ENCODE measurements around the gene SRRM1. TPM values are rescaled to one million over a fixed set of nuclear protein-coding genes. Genes with fewer than 3 reads are reported as not detected.
"Not testable (repeated sequence)": the region's sequence is repeated elsewhere in the genome, so short reads cannot be mapped to it uniquely, and the experiment has no call there.

SRRM1 gene
- polyA plus RNA-seq, 10 donors: 64.4 to 128 (median 92.3) TPM

GRCh38 chr1:24692351-24692980, 49.4 kb downstream of the SRRM1 start:
- no peak for DNase-seq

- no peak for DNase-seq
Measured at GRCh38 chr1:24693827-24694379, 50.8 kb downstream of the SRRM1 start.

GRCh38 chr1:24694380-24694843, 51.3 kb downstream of the SRRM1 start:
- peak in 2 of 3 donors; percentile 40 to 57 for DNase-seq

DNA sequence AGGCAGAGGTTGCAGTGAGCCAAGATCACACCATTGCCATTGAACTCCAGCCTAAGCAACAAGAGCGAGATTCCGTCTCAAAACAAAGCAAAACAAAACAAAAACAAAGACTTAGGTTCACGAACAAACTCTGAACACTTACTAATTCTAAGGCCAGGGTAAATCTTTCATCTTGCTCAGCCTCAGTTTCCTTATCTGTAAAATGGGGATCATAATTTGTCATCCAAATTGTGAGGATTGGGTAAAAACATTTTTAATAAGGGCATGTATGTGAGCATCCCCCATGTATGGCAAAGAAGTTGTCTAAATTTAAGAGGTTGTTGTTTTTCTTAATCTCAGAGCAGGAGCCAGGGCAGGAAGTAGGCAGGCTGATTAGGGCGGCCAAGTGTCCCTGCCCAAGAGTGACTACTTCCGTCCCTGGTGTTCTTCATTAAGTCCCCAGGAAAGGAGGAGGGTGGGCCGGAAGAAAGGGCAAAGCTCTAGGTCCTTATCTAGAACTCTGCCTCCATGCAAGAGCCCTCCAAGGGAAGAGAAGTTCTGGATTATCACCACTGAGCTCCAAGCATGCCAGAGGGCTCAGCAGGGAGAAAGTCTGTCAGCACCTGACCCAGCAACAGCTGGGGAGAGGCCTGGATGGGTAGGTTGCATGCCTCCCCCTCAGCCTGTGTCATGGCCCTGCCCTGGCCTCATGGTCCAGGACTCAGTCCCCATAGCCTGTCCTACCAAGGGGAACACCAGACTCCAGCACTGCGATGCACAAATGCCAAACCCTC, 52.3 kb downstream of the SRRM1 start:
- no peak for DNase-seq

- DNase-seq: no peak
Measured at GRCh38 chr1:24696041-24696755, 53.1 kb downstream of the SRRM1 start.

DNA sequence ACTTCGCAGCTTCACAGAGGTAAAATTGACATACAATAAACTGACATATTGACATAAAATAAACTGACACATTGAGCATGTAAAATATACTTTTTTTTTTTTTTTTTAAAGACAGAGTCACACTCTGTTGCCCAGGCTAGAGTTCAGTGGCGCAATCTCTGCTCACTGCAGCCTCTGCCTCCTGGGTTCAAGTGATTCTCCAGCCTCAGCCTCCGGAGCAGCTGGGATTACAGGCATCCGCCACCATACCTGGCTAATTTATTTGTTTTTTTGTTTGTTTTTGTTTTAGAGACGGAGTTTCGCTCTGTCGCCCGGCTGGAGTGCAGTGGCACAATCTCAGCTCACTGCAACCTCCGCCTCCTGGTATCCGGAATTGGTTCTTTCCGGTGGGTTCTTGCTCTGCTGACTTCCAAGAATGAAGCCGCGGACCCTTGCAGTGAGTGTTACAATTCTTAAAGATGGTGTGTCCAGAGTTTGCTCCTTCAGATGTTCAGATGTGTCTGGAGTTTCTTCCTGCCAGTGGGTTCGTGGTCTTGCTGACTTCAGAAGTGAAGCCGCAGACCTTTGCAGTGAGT, 53.7 kb downstream of the SRRM1 start:
- no peak for DNase-seq

- DNase-seq: not testable (repeated sequence)
Measured at GRCh38 chr1:24697453-24698001, 54.4 kb downstream of the SRRM1 start.

DNA sequence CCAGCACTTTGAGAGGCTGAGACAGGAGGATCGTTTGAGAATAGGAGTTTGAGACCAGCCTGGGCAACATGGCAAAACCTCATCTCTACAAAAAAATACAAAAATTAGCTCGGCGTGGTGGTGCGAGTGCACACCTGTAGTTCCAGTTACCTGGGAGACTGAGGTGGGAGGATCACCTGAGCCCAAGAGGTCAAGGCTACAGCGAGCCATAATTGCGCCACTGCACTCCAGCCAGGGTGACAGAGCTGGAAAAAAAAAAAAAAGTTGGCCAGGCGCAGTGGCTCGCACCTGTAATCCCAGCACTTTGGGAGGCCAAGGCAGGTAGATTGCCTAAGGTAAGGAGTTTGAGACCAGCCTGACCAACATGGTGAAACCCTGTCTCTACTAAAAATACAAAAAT, 55.2 kb downstream of the SRRM1 start:
- not testable (repeated sequence) for DNase-seq

- no peak for DNase-seq
Measured at GRCh38 chr1:24699628-24700027, 56.5 kb downstream of the SRRM1 start.

DNA sequence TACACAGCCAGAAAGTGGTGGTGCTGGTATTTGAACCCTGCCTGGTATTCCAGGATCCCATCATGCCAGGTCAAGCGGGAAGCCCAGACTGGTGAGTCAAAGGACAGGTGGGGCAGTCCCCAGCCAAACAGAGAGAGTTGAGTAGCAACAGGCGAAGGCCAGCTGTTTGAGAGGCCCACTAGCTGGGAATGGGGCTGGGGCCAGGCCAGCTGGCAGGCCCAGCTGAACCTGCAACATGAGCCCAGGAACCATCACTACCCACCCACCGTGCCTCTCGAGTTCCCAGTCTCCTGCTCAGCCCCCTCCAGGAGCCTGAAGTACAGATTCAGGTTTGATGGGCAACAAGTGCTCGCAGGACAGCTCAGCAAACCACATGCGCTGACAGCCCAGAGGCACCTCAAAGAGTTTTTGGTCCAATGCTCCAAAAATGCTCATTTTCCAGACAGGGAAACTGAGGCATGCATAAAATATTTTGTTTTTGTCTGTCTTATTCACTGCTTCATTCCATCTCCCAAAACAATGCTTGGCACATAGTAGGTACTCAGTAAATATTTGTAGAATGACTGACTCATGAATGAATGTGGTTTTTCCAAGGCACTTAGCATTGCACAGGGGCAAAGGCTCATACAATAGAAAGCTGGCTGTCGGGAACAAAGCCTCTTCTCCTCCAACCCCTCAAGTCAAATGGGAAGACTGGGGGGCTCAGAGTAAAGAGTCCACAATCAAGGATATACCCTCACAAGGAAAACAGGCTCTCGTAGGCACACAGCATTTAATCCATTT, 59.6 kb downstream of the SRRM1 start:
- peak; percentile 75 to 79 (median 77) for DNase-seq

GRCh38 chr1:24704411-24705259, 61.5 kb downstream of the SRRM1 start:
- peak in 2 of 3 donors; percentile 43 to 59 for DNase-seq

DNA sequence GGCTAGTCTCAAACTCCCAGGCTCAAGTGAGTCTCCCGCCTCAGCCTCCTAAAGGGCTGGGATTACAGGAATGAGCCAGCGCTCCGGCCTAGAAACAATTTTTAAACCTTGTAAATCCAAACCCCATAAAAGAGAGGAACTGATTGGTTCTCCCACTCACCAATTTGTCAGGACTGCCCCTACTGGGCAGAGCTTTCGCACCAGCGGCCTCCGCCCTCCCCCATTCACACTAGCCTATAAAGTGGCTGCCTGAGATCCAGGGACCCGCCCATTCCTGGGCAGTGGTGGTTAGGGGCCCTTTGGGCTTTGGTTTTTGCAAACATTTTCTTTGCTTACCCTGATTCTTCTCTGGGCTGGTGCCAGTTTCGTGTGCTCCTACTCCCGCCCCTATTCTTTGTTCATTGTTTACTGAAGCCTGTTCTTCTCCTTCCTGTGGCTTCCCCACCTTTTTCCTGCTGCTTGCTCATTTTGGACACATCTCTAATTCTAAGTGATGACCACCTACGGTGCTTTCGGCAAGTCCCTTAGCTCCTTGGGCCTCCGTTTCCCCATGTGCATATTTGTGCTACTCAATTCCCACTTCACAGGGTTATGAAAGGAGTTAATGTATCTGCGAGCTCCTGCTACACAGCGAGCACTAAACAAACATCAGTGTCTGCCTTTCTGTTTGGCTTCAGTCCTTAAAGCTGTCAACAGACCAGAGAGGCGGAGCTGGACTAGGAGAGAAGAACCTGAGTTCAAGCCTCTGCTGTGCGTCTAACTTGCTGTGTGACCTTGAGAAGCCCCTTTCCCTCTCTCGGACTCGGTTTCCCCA, 62.4 kb downstream of the SRRM1 start:
- DNase-seq: peak; percentile 62 to 93 (median 75)

DNA sequence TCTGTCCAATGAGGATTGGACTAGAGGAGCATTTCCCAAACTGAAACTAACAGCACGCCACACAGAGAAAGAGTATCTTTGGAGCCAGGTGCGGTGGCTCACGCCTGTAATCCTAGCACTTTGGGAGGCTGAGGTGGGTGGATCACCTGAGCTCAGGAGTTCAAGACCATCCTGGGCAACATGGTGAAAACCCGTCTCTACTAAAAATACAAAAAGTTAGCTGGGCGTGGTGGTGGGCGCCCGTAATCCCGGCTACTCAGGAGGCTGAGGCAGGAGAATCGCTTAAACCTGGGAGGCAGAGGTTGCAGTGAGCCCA, 62.9 kb downstream of the SRRM1 start:
- DNase-seq: not testable (repeated sequence)

DNA sequence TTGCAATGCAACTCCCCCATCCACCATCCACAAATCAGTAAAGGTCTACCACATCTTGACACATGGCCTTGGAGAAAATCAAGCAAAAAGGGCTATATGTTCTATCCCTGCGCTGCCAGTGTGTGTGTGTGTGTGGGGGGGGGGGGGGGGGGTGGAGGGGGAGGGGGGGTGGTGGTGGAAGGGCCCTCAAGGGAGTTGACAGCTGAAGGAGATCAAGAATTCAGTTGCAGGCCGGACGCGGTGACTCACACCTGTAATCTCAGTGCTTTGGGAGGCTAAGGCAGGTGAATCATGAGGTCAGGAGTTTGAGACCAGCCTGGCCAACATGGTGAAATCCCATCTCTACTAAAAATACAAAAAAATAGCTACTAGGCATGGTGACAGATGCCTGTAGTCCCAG, 64.6 kb downstream of the SRRM1 start:
- no peak for DNase-seq

DNA sequence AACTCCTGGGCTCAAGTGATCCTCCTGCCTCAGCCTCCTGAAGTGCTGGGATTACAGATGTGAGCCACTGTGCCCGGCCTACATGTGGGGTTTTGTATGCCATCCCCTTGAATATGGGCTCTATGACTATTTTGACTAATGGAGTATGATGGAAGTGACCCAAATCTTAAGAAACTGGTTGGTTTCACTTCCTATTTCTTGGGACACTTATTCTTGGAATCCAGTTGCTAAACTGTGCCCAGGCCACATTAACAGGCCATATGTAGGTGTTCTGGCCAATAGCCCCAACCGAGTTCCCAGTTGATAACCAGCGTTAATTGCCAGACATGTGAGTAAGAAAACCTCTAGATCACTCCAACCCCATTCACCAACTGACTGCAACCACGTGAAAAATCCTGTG, 65.8 kb downstream of the SRRM1 start:
- DNase-seq: no peak

DNA sequence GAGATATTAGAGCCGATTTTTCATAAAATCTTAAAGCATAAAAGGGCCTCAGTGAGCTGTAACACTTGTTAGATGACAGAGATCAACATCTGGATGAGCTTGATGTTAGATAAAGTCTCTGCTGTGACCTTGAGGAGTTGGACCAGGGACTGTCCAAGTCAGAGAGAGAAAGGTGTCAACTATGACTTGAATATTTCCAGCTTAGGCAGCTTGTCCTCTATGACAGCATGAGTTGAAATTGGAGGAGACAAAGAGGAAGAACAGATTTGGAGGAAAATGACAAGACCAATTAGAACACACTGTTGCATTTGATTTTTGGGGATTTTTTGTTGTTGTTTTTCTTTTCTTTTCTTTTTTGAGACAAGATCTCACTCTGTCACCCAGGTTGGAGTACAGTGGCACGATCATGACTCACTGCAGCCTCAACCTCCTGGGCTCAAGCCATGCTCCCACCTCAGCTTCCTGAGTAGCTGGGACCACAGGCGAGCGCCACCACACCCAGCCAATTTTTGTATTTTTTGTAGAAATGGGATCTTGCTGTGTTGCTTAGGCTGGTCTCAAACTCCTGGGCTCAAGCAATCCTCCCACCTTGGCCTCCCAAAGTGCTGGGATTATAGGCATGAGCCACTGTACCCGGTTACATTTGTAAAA, 66.8 kb downstream of the SRRM1 start:
- no peak for DNase-seq

DNA sequence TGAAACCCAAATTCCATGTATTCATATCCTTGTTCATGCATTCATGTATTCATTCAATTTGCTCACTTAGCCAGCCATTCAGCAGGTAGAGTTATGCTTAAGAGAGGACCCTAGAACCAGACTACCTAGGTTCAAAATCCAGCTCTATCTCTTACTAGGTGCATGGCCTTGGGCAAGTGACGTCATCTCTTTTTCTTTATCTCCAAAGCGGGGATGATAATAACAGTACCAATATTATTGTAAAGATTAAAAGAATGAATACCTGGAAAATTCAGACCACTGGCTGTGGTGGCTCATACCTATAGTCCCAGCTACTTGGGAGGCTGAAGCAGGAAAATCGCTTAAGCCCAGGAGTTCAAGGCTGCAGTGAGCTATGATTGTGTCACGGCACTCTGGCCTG, 68.2 kb downstream of the SRRM1 start:
- DNase-seq: no peak

DNA sequence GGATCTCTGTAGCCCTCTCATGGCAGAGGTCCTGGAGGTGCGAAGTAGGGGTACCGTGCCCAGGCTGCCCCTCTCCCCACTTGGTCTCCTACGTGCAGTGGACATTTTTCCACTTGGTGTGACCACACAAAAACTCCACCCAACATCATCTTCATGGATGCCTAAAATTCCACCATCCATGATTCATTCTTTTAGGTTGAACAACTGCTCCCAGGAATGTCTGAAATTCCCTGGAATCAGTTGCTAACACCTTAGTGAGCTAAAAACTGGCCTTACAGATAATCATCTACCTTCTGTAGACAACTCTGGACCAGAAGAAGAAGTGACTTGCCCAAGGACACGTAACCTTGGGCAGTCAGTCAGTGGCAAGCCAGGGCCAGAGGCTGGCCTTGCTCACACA, 70.1 kb downstream of the SRRM1 start:
- DNase-seq: no peak

DNA sequence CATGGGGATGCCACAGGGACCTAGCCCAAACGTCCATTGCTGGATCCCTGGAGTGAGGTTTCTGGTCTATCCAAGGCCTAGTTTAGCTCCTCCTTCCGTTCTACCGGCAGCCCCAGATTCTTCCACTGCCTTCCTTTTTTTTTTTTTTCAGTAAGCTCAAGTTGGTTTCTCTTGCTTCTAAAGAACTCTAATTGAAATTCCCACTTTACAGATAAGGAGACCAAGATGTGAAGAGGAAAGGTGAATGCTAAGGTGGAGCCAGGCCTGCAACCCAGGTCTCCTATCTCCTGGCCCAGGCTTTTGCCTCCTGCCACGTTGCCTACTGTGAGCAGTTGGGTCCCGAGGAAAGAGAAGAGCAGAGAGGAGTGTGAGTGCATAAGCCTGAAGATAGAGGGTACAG, 70.6 kb downstream of the SRRM1 start:
- no peak for DNase-seq
